ENCODE data around the gene PEX5L.

Gene PEX5L

GRCh38 chr3:179953993-179954870 lies 82.5 kb downstream of the PEX5L start:
- DNase-seq = no peak

GRCh38 chr3:179950840-179951239 lies 85.9 kb downstream of the PEX5L start:
- no peak for DNase-seq

DNA sequence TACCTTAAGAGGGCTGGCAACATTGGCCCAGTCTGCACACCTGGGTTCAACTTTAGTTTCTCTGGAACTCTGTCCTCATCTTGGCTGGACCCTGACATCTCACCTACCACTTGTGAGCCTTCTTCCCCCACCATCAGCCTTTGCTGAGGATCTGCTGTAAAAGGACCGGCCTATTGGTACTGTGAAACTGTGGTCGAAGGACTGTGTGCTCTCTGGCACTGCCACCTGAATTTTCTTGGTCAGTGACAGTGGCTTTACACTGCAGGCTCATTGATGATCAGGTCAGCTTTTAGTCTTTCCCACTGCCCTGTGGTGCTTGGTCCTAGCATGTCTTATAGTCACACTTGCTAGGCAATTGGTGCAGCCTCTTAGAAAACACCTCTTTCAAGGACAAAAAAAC lies 86.9 kb downstream of the PEX5L start:
- DNase-seq = no peak

- peak; percentile 74 for DNase-seq
These were observed 87.3 kb downstream of the PEX5L start for GRCh38 chr3:179949412-179949811.

DNA sequence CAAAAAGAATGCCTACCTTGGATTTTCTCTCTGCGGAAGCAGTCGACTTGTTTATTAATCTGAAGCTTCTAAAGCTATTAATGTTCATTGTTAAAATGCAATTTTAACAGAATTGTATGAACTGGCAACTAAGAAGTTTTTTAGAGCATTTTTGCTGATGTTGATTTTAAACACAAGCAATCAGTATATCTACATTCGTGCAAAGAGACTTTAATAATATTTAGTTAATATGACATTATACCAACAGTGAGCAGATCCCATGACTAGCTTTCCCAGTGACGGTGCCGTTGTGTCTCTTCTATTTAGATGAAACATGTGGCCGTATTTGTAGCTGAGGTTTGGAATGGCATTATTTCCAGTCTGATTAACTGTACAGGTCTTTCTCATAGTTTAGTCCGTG lies 88.0 kb downstream of the PEX5L start:
- no peak for DNase-seq

- DNase-seq = no peak
These were observed 91.2 kb downstream of the PEX5L start for GRCh38 chr3:179945569-179945968.

GRCh38 chr3:179943117-179943880 lies 93.4 kb downstream of the PEX5L start:
- DNase-seq = no peak

- no peak for DNase-seq
These were observed 94.1 kb downstream of the PEX5L start for GRCh38 chr3:179942553-179943075.

GRCh38 chr3:179935710-179936109 lies 101.0 kb downstream of the PEX5L start:
- no peak for DNase-seq

DNA sequence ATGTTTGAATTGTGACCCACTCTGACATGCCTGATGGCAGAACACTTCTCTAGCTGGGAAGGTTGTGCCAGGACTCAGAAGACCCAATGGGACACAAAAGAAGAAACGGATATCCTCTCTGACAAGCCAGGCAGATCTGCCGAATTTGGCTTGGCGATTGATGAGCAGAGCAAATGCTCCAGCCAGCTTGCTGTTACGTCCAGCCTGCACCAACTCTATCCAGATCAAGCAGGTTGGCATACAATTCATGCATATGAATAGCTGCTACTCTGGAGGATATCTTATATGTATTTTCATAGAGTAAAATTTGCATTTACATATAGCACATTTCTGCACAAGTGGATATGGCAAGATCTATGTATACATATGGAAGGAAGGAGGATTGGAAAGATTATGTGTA lies 102.8 kb downstream of the PEX5L start:
- DNase-seq = no peak

- peak; percentile 61 for DNase-seq
These were observed 103.7 kb downstream of the PEX5L start for GRCh38 chr3:179933080-179933479.

DNA sequence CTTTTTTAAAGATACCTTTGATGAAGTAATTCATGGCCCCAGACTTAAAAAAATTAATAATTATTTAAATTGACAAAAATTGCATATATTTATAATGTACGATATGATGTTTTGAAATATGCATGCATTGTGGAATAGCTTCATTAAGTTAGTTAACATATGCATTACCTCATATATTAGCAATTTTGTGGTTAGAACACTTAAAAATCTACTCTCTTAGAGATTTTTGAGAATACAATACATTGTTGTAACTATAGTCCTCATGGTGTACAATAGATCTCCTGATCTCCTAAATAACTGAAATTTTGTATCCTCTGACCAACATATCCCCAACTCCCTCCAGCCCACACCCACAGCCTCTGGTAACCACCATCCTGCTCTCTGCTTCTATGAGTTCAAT lies 104.1 kb downstream of the PEX5L start:
- DNase-seq = no peak

- DNase-seq = peak; percentile 59
These were observed 107.6 kb downstream of the PEX5L start for GRCh38 chr3:179929091-179929529.

DNA sequence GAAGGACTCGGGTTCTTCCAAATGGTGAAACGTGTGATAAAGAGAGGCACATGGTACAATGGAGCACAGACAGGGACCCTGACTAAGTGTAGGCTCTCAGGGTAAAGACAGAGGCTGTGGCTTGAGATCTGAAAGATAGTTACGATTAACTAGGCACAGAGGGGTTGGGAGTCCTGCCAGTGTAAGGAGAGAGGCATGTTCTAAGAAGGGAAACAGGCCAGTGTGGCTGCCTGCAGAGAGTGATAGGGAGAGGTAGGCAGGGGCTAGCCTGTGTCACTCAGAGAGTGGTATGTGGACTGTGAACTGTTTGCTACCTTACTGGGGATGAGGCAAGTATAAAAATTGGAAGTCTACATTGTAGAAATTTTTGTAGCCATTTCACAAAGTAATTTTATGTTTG lies 109.5 kb downstream of the PEX5L start:
- no peak for DNase-seq

GRCh38 chr3:179921951-179922350 lies 114.8 kb downstream of the PEX5L start:
- DNase-seq = no peak

- no peak for DNase-seq
These were observed 115.2 kb downstream of the PEX5L start for GRCh38 chr3:179921500-179921899.

DNA sequence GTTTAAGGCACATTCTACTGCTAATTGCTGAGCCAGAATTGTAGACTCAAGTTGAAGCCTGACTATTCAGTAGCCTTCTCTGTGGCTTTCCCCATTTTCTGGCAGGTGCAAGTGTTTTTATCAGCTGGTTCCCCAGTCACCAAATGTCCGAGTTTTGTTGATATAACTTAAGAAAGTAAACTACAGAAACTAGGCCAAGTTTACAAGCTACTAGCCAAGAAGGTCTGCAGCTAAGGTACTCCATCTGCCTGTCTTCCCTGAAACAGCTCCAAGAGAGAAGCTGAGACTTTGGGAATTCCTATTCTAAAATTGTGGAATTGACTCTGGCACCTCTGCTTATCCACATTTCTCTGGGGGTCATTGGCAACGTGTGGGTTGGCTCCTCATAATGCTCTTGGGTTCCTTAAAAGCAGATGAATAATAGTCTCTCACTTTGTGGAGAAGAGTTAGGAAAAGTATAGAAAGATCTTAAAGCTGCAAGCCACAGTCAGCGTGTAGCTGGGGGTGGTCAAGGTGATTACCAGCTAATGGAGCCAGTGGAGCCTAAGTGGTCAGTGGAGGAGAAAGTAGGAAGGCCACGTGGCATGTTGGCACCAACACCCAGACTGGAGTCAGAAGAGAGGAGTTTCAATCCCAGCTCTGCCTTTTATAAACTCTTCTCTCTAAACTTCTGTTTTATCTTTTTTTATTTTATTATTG lies 128.8 kb downstream of the PEX5L start:
- DNase-seq = no peak

DNA sequence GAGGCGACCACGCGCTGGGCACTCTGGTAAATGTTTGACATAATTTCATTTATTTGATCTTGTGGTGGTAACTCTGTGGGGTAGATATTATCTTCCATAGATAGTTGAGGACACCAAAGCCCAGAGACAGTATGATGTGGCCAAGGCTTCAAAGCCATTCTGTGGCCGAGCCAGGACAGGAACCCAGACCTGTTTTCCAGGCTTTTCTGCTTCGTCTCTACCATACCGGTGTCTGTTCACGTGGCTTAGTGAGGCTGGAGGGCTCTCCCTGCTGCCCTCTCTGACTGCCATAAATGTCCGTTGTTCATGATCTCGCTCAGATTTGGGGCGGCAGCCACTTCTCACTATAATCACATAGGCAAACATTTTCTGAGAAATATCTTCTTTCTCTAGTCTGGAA lies 134.7 kb downstream of the PEX5L start:
- no peak for DNase-seq

- DNase-seq = peak; percentile 10
These were observed 138.7 kb downstream of the PEX5L start for GRCh38 chr3:179898024-179898423.

- DNase-seq = no peak
These were observed 139.5 kb downstream of the PEX5L start for GRCh38 chr3:179897231-179897630.

GRCh38 chr3:179896507-179896906 lies 140.2 kb downstream of the PEX5L start:
- DNase-seq = no peak

- no peak for DNase-seq
These were observed 141.4 kb downstream of the PEX5L start for GRCh38 chr3:179895330-179895729.

DNA sequence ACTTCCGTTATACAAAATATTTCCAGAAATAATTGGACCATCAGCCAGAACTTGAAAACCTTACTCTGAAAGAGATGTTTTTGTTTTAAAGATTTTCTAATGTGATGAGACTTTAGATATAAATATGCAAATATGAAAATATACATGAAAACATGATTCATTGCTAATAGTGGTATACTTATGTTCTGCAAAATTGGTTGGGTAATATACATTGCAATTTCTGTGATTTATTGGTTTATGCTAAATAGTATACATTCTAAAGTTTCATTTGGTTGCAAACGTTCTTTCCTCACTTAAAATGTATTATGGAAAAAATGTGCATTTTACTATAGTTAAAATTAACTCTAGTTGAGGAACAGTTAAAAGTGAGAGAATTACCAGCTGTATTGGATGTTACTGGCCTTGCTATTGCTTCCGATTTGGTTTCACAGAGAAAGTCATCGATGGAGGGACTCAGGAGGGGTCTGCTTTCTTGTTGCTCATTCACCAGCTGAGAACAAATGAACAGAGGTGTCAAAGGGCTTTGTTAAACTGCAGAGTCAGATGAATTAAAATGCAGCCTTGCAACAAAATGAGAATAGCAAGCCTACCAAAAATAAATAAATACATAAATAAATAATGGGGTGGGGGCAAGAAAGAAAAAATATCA lies 149.3 kb downstream of the PEX5L start:
- no peak for DNase-seq
